Trophoblast cell (in vitro differentiated cells and primary cell): ENCODE data around the gene DYRK2.

Experiments
- DNase-seq, 2 donors: peaks; one replicate each; pipeline ENCODE4 v3.0.0-alpha.2; 2016
- H2AFZ ChIP-seq: 2 replicates; pipeline ENCODE4 v1.6.1; 2013; ENCODE audit warnings: low read length, moderate library complexity, mild to moderate bottlenecking; ENCODE audit not compliant: insufficient read depth, poor library complexity
- H2AK5ac ChIP-seq: 2 replicates; pipeline ENCODE4 v1.6.1; 2013; ENCODE audit warnings: mild to moderate bottlenecking, low read length
- H2BK120ac ChIP-seq: 2 replicates; pipeline ENCODE4 v1.6.1; 2013; ENCODE audit warnings: low read length, mild to moderate bottlenecking, moderate library complexity; ENCODE audit not compliant: insufficient read depth, poor library complexity
- H2BK12ac ChIP-seq: 2 replicates; pipeline ENCODE4 v1.6.1; 2013; ENCODE audit warnings: mild to moderate bottlenecking, low read length, moderate library complexity
- H2BK5ac ChIP-seq: 2 replicates; pipeline ENCODE4 v1.6.1; 2013; ENCODE audit warnings: low read length, low read depth, moderate library complexity, mild to moderate bottlenecking; ENCODE audit not compliant: poor library complexity
- H3K14ac ChIP-seq: 2 replicates; pipeline ENCODE4 v1.6.1; 2013; ENCODE audit warnings: mild to moderate bottlenecking, low read length
- H3K18ac ChIP-seq: 2 replicates; pipeline ENCODE4 v1.6.1; 2013; ENCODE audit warnings: mild to moderate bottlenecking, low read length
- H3K23ac ChIP-seq: 2 replicates; pipeline ENCODE4 v1.6.1; 2013; ENCODE audit warnings: low read length
- H3K27ac ChIP-seq: 2 replicates; pipeline ENCODE4 v1.5.1; 2013; ENCODE audit warnings: low read depth, mild to moderate bottlenecking, inconsistent platforms, low read length, moderate library complexity
- H3K27me3 ChIP-seq: 2 replicates; pipeline ENCODE4 v1.6.1; 2013; ENCODE audit warnings: inconsistent platforms, mild to moderate bottlenecking, low read length, moderate library complexity; ENCODE audit not compliant: insufficient read depth
- H3K36me3 ChIP-seq, 2 experiments: 1 replicate in 1 of 2; 2 replicates in 1 of 2; pipeline ENCODE4 v1.6.1; 2013; ENCODE audit warnings: low read length in 2 of 2, mild to moderate bottlenecking in 2 of 2, moderate library complexity in 1 of 2; ENCODE audit not compliant: insufficient read depth in 2 of 2, control insufficient read depth in 1 of 2
- H3K4ac ChIP-seq: 2 replicates; pipeline ENCODE4 v1.6.1; 2013; ENCODE audit warnings: low read depth, mild to moderate bottlenecking, low read length, moderate library complexity
- H3K4me1 ChIP-seq, 2 experiments: 1 replicate in 1 of 2; 2 replicates in 1 of 2; pipeline ENCODE4 v1.6.1; 2013; ENCODE audit warnings: low read length in 2 of 2, mild to moderate bottlenecking in 2 of 2, moderate library complexity in 1 of 2; ENCODE audit not compliant: insufficient read depth in 2 of 2, control insufficient read depth in 1 of 2
- H3K4me2 ChIP-seq: 2 replicates; pipeline ENCODE4 v1.6.1; 2013; ENCODE audit warnings: inconsistent platforms, mild to moderate bottlenecking, low read length, moderate library complexity
- H3K4me3 ChIP-seq: 2 replicates; pipeline ENCODE4 v1.5.1; 2013; ENCODE audit warnings: mild to moderate bottlenecking, low read depth, low read length, inconsistent platforms
- H3K79me1 ChIP-seq: one replicate; pipeline ENCODE4 v1.6.1; 2013; ENCODE audit warnings: low read length
- H3K79me2 ChIP-seq: 2 replicates; pipeline ENCODE4 v1.6.1; 2013; ENCODE audit warnings: low read length, mild to moderate bottlenecking; ENCODE audit not compliant: control insufficient read depth, insufficient read depth, poor library complexity
- H3K9ac ChIP-seq: 2 replicates; pipeline ENCODE4 v1.6.1; 2013; ENCODE audit warnings: mild to moderate bottlenecking, low read length
- H3K9me3 ChIP-seq: 2 replicates; pipeline ENCODE4 v1.6.1; 2013; ENCODE audit warnings: low read depth, mild to moderate bottlenecking, control low read depth, inconsistent platforms, low read length; ENCODE audit not compliant: insufficient read depth
- H4K12ac ChIP-seq: 2 replicates; pipeline ENCODE4 v1.6.1; 2013; ENCODE audit warnings: low read depth, mild to moderate bottlenecking, low read length, moderate library complexity
- H4K8ac ChIP-seq: 2 replicates; pipeline ENCODE4 v1.6.1; 2013; ENCODE audit warnings: low read depth, mild to moderate bottlenecking, low read length, moderate library complexity
- H4K91ac ChIP-seq: one replicate; pipeline ENCODE4 v1.6.1; 2013; ENCODE audit warnings: low read depth, mild to moderate bottlenecking, low read length, moderate library complexity
- WGBS: extraction: QIAGEN DNeasy Blood & Tissue Kit; methylation state at CpG from one replicate; pipeline ENCODE4 v1.1.7; 2013; ENCODE audit warnings: missing lambda C conversion rate; ENCODE audit not compliant: insufficient read length, insufficient coverage; ENCODE audit errors: extremely low coverage; 5-methylcytosine and 5-hydroxymethylcytosine counted together

Gene DYRK2

GRCh38 chr12:67650388-67651131, 2.0 kb downstream of the DYRK2 start:
- peaks cover 23% of the 10 kb centered on the region for H3K79me2 ChIP-seq
- H3K4me3 ChIP-seq = peak overlapping the region; percentile 95
- no peaks in the 10 kb centered on the region for H3K27me3 ChIP-seq
- no peak overlapping the region for H2AK5ac ChIP-seq
- peaks cover 1 to 7% of the 10 kb centered on the region in 2 experiments for H3K36me3 ChIP-seq
- peaks cover 8 to 13% of the 10 kb centered on the region in 2 experiments for H3K4me1 ChIP-seq
- no peak overlapping the region for H3K27ac ChIP-seq
- no peak overlapping the region for H3K23ac ChIP-seq
- H3K9me3 ChIP-seq = no peaks in the 10 kb centered on the region
- peak overlapping the region; percentile 86 for H2BK5ac ChIP-seq
- peaks cover 24% of the 10 kb centered on the region for H3K79me1 ChIP-seq
- H4K8ac ChIP-seq = peak overlapping the region; percentile 85
- peak overlapping the region; percentile 99 for H3K18ac ChIP-seq
- H2AFZ ChIP-seq = no peak overlapping the region
- no peak for DNase-seq
- no peak overlapping the region for H3K14ac ChIP-seq
- peak overlapping the region; percentile 97 for H3K4ac ChIP-seq
- H3K4me2 ChIP-seq = peak overlapping the region; percentile 80
- no peak overlapping the region for H2BK12ac ChIP-seq
- no CpG with 5 or more reads among the region's 11 CpGs for WGBS
- H2BK120ac ChIP-seq = peak overlapping the region; percentile 76
- H4K91ac ChIP-seq = peak overlapping the region; percentile 94
- no peak overlapping the region for H4K12ac ChIP-seq
- peak overlapping the region; percentile 99 for H3K9ac ChIP-seq

GRCh38 chr12:67651132-67651695, 2.7 kb downstream of the DYRK2 start:
- Histone ChIP-seq H3K9ac (no peak overlapping the region), H3K18ac (no peak overlapping the region), H3K36me3 (peaks cover 1 to 7% of the 10 kb centered on the region in 2 experiments), H3K27ac (no peak overlapping the region), H4K91ac (no peak overlapping the region), H3K27me3 (no peaks in the 10 kb centered on the region), H2AFZ (no peak overlapping the region), H2BK120ac (no peak overlapping the region), H3K9me3 (no peaks in the 10 kb centered on the region), H4K8ac (no peak overlapping the region), H3K79me1 (peaks cover 24% of the 10 kb centered on the region), H3K4me2 (peak overlapping the region; percentile 80), H2BK12ac (no peak overlapping the region), H3K23ac (no peak overlapping the region), H4K12ac (no peak overlapping the region), H3K4ac (peak overlapping the region; percentile 97), H2BK5ac (no peak overlapping the region), H2AK5ac (no peak overlapping the region), H3K4me1 (peaks cover 11 to 17% of the 10 kb centered on the region in 2 experiments), H3K79me2 (peaks cover 25% of the 10 kb centered on the region), H3K14ac (no peak overlapping the region), H3K4me3 (no peak overlapping the region)
- WGBS = 100% methylated on average over 2 of the region's 5 CpGs
- no peak for DNase-seq

GRCh38 chr12:67655829-67656228, 7.3 kb downstream of the DYRK2 start:
- H2BK5ac ChIP-seq = no peak overlapping the region
- H3K18ac ChIP-seq = no peak overlapping the region

GRCh38 chr12:67656251-67656650, 7.7 kb downstream of the DYRK2 start:
- Histone ChIP-seq H2AFZ (no peak overlapping the region), H3K14ac (no peak overlapping the region), H3K9me3 (peaks cover 2% of the 10 kb centered on the region), H4K91ac (no peak overlapping the region), H3K79me2 (peaks cover 8% of the 10 kb centered on the region), H2BK5ac (no peak overlapping the region), H3K4me1 (peaks cover 5 to 8% of the 10 kb centered on the region in 2 experiments), H3K27me3 (no peaks in the 10 kb centered on the region), H4K8ac (no peak overlapping the region), H2AK5ac (no peak overlapping the region), H2BK120ac (no peak overlapping the region), H3K4me3 (no peak overlapping the region), H4K12ac (no peak overlapping the region), H3K4me2 (no peak overlapping the region), H3K18ac (no peak overlapping the region), H2BK12ac (no peak overlapping the region), H3K9ac (no peak overlapping the region), H3K4ac (no peak overlapping the region), H3K36me3 (peaks cover 21 to 27% of the 10 kb centered on the region in 2 experiments), H3K79me1 (no peaks in the 10 kb centered on the region), H3K23ac (no peak overlapping the region), H3K27ac (no peak overlapping the region)
- DNase-seq = no peak
- WGBS = no CpG with 5 or more reads among the region's 2 CpGs

More at GRCh38 chr12:67655829-67656228, 7.3 kb downstream of the DYRK2 start:
- no peak for DNase-seq
- Histone ChIP-seq H3K79me2 (peaks cover 8% of the 10 kb centered on the region), H2AFZ (peak overlapping the region; percentile 45), H3K36me3 (peaks cover 21 to 27% of the 10 kb centered on the region in 2 experiments), H3K23ac (no peak overlapping the region), H4K12ac (no peak overlapping the region), H3K9ac (no peak overlapping the region), H3K9me3 (peaks cover 2% of the 10 kb centered on the region), H2AK5ac (no peak overlapping the region), H3K4me3 (no peak overlapping the region), H3K27ac (no peak overlapping the region), H3K79me1 (no peaks in the 10 kb centered on the region), H4K91ac (no peak overlapping the region), H3K4me2 (no peak overlapping the region), H4K8ac (no peak overlapping the region), H3K27me3 (no peaks in the 10 kb centered on the region), H3K14ac (no peak overlapping the region), H3K4ac (no peak overlapping the region), H2BK12ac (no peak overlapping the region), H3K4me1 (peaks cover 4 to 7% of the 10 kb centered on the region in 2 experiments), H2BK120ac (no peak overlapping the region)
